K562 (cell line): ENCODE results near the gene PDLIM7. TPM values are rescaled to one million over a fixed set of nuclear protein-coding genes. Genes with fewer than 3 reads are reported as not detected.

Experiments
- ATAC-seq: fragments of 200-7000 bp; cut with Tn5 transposase; 3 replicates; pipeline ENCODE4 v1.9.1; 2020; ENCODE audit warnings: moderate library complexity
- BruUV-seq: library from RNA; stranded (reverse); fragments of 400-500 nt; replicated peaks from 2 replicates; lab custom pipeline; 2021; lab: Mats Ljungman, UMichigan
- CTCF ChIA-PET: fragments of 300-600 bp; formaldehyde crosslinking; extraction: SDS; loops from one replicate; lab custom pipeline; 2021; ENCODE audit warnings: low intra/inter-chr PET ratio; lab: Yijun Ruan, JAX
- POLR2A ChIA-PET: fragments of 300-600, 350-650 bp; sonication (Branson Sonifier 250); formaldehyde crosslinking; extraction: SDS; loops from one replicate; lab custom pipeline; 2021; ENCODE audit warnings: antibody characterized with exemption, inconsistent platforms; lab: Yijun Ruan, JAX
- DNase-seq, 4 experiments: peaks; one replicate each; pipeline versions ENCODE4 v3.0.0 to v3.0.0-alpha.2; 2011 to 2018; ENCODE audit warnings: low spot score in 3 of 4, mixed read lengths in 3 of 4; ENCODE audit errors: extremely low read depth in 1 of 4
- FAIRE-seq: peaks from 2 replicates; lab custom pipeline; 2011; peaks lifted over from hg19 to GRCh38; lab: Jason Lieb, UNC
- H2AFZ ChIP-seq: 2 replicates; pipeline ENCODE4 v1.6.0; 2011; ENCODE audit warnings: low read depth, low read length, control low read depth, inconsistent platforms
- H3K27ac ChIP-seq: fragments of 200-600 bp; 3 replicates; pipeline ENCODE4 v1.8.0; 2011; ENCODE audit warnings: low read depth, mild to moderate bottlenecking, control low read depth, inconsistent platforms, low read length, moderate library complexity, mixed read lengths; ENCODE audit errors: extremely low read depth
- H3K27me3 ChIP-seq, 2 experiments: fragments of 300-600 bp in 1 of 2; 2 replicates in 1 of 2; 3 replicates in 1 of 2; pipeline versions ENCODE4 v1.6.0 to v1.8.0; 2011; ENCODE audit warnings: inconsistent platforms in 2 of 2, low read length in 2 of 2, mild to moderate bottlenecking in 1 of 2, mixed read lengths in 1 of 2, moderate library complexity in 1 of 2; ENCODE audit not compliant: control insufficient read depth in 2 of 2, insufficient read depth in 2 of 2
- H3K36me3 ChIP-seq: fragments of 300-600 bp; 3 replicates; pipeline ENCODE4 v1.8.0; 2011; ENCODE audit warnings: mild to moderate bottlenecking, low read length, inconsistent platforms; ENCODE audit not compliant: control insufficient read depth, insufficient read depth
- H3K4me1 ChIP-seq, 2 experiments: fragments of 200-600 bp in 1 of 2; replicated peaks in 1 of 2; 2 replicates in 1 of 2; 3 replicates in 1 of 2; pipeline versions ENCODE4 v1.5.1 to v1.8.0; 2011; ENCODE audit warnings: inconsistent platforms in 2 of 2, low read length in 2 of 2, mild to moderate bottlenecking in 1 of 2, mixed read lengths in 1 of 2, moderate library complexity in 1 of 2; ENCODE audit not compliant: control insufficient read depth in 2 of 2, insufficient read depth in 2 of 2
- H3K4me2 ChIP-seq: 2 replicates; pipeline ENCODE4 v1.6.1; 2011; ENCODE audit warnings: low read length, control low read depth, inconsistent platforms, mixed read lengths; ENCODE audit not compliant: insufficient read depth
- H3K4me3 ChIP-seq: fragments of 200-600 bp; sonication (generic), shearing (Covaris generic); 2 replicates; pipeline ENCODE4 v1.5.1; 2016; ENCODE audit warnings: control low read depth, inconsistent platforms
- H3K79me2 ChIP-seq: fragments of 200-600 bp; 3 replicates; pipeline ENCODE4 v1.8.0; 2011; ENCODE audit warnings: low read length, inconsistent platforms; ENCODE audit not compliant: control insufficient read depth, insufficient read depth
- H3K9ac ChIP-seq, 2 experiments: 2 replicates each; pipeline versions ENCODE4 v1.6.0 to v1.6.1; 2011; ENCODE audit warnings: low read depth in 2 of 2, low read length in 2 of 2, control low read depth in 1 of 2, inconsistent platforms in 1 of 2, mild to moderate bottlenecking in 1 of 2, mixed read lengths in 1 of 2; ENCODE audit not compliant: insufficient read depth in 1 of 2
- H3K9me1 ChIP-seq: one replicate; pipeline ENCODE4 v1.6.0; 2011; ENCODE audit warnings: inconsistent platforms, mild to moderate bottlenecking, low read length, moderate library complexity; ENCODE audit not compliant: control insufficient read depth, insufficient read depth
- H3K9me3 ChIP-seq: replicated peaks from 2 replicates; pipeline ENCODE4 v1.5.1; 2011; ENCODE audit warnings: low read depth, low read length, inconsistent platforms; ENCODE audit not compliant: control insufficient read depth, insufficient read depth
- H4K20me1 ChIP-seq: replicated peaks from 2 replicates; pipeline ENCODE4 v1.6.1; 2011; ENCODE audit warnings: low read length, inconsistent platforms, mixed read lengths; ENCODE audit not compliant: control insufficient read depth, insufficient read depth
- CTBP1 ChIP-seq: fragments of 450-650 bp; IDR thresholded peaks from 2 replicates; pipeline ENCODE4 v1.6.1; 2016; ENCODE audit warnings: borderline replicate concordance
- DMBX1 ChIP-seq: fragments of 250-450 bp; sonication (Bioruptor Pico); IDR thresholded peaks from 2 replicates; pipeline ENCODE4 v1.8.0; 2022; ENCODE audit warnings: inconsistent platforms, mild to moderate bottlenecking, moderate library complexity, borderline replicate concordance
- DPF2 ChIP-seq: fragments of 450-650 bp; IDR thresholded peaks from 2 replicates; pipeline ENCODE4 v1.6.1; 2016
- GTF2E2 ChIP-seq: fragments of 200-800 bp; sonication (Bioruptor generic); IDR thresholded peaks from 2 replicates; pipeline ENCODE4 v1.6.1; 2016; ENCODE audit warnings: missing genetic modification characterization, missing compliant biosample characterization
- MYC ChIP-seq, 2 experiments: fragments of 250-450 bp in 1 of 2; sonication (Bioruptor Pico) in 1 of 2; IDR thresholded peaks; 2 replicates each; pipeline versions ENCODE4 v1.5.1 to v1.6.1; 2012 to 2021; ENCODE audit warnings: low read depth in 2 of 2, borderline replicate concordance in 1 of 2, improper control_type of control experiment in 1 of 2, low read length in 1 of 2, mild to moderate bottlenecking in 1 of 2, moderate library complexity in 1 of 2
- RAD51 ChIP-seq: fragments of 450-650 bp; IDR thresholded peaks from 2 replicates; pipeline ENCODE4 v1.7.1; 2016; ENCODE audit warnings: low read depth, mild to moderate bottlenecking, borderline replicate concordance
- SMARCA4 ChIP-seq: fragments of 450-650 bp; IDR thresholded peaks from 2 replicates; pipeline ENCODE4 v1.6.1; 2016
- TGIF2 ChIP-seq: sonication (generic); formaldehyde crosslinking; IDR thresholded peaks from 2 replicates; pipeline ENCODE4 v1.8.1; 2022; ENCODE audit warnings: mild to moderate bottlenecking, missing genetic modification reagents, moderate library complexity
- ZC3H11A ChIP-seq: IDR thresholded peaks from 2 replicates; pipeline ENCODE4 v1.6.1; 2012; ENCODE audit warnings: low read depth, low read length, improper control_type of control experiment
- ZEB2 ChIP-seq: fragments of 450-650 bp; IDR thresholded peaks from 2 replicates; pipeline ENCODE4 v1.6.1; 2016
- WGBS: fragments of 100-300 bp; shearing (Covaris generic); methylation state at CpG from one replicate; pipeline ENCODE4 v1.1.6; 2016; ENCODE audit warnings: low coverage, mixed read lengths; ENCODE audit not compliant: insufficient coverage; ENCODE audit errors: missing lambda C conversion rate; 5-methylcytosine and 5-hydroxymethylcytosine counted together
- in situ Hi-C: fragments of 300-500 bp; cut with MboI; formaldehyde crosslinking; loops from 4 replicates; pipeline ENCODE4 v1.15.0; 2018; ENCODE audit warnings: inconsistent platforms, mixed read lengths
- intact Hi-C: fragments of 100-400 bp; cut with micrococcal nuclease; formaldehyde crosslinking; loops from 2 replicates; pipeline ENCODE4 v1.14.2; 2022
- polyA plus RNA-seq, 8 experiments: library from polyadenylated mRNA; depleted of rRNA in 4 of 8; stranded (reverse) in 5 of 8; unstranded in 3 of 8; fragments of >200 nt; fragmentation: Nextera tagmentation in 2 of 8; fragmentation: Illumina TruSeq in 1 of 8; extraction: Ambion mirVana in 2 of 8; extraction: Trizol in 1 of 8; gene quantifications; 2 replicates each; pipeline versions ENCODE4 v1.2.1 to v1.2.3, GENCODE V29; 2011 to 2014; ENCODE audit warnings: inconsistent platforms in 1 of 8, missing spikeins in 1 of 8
- total RNA-seq, 7 experiments: library from RNA; depleted of rRNA in 6 of 7; stranded (reverse); fragments of >200 nt in 6 of 7; fragmentation: Illumina TruSeq in 2 of 7; extraction: Trizol in 2 of 7; gene quantifications; 2 replicates each; pipeline versions ENCODE4 v1.2.1 to v1.2.3, GENCODE V29; 2011 to 2021; ENCODE audit warnings: low replicate concordance in 1 of 7
- TF ChIP-seq, protein P1 (sequence below): sonication (generic); formaldehyde crosslinking; IDR thresholded peaks from 2 replicates; pipeline ENCODE4 v1.9.0; 2022; ENCODE audit warnings: mild to moderate bottlenecking, missing genetic modification reagents
- TF ChIP-seq, protein P2 (sequence below), 2 experiments: fragments of 450-650 bp; formaldehyde crosslinking in 1 of 2; IDR thresholded peaks; 2 replicates each; pipeline versions ENCODE4 v1.4.0 to v1.6.1; 2014 to 2020; ENCODE audit warnings: mild to moderate bottlenecking in 2 of 2, borderline replicate concordance in 1 of 2, low read depth in 1 of 2

PDLIM7 gene
- total and polyA plus RNA-seq, 9 of the 15 experiments (the other 6 are each of a cell fraction or from before 2014, with no cell fraction given), result 2.1 to 124 (median 32.6) TPM

DNA sequence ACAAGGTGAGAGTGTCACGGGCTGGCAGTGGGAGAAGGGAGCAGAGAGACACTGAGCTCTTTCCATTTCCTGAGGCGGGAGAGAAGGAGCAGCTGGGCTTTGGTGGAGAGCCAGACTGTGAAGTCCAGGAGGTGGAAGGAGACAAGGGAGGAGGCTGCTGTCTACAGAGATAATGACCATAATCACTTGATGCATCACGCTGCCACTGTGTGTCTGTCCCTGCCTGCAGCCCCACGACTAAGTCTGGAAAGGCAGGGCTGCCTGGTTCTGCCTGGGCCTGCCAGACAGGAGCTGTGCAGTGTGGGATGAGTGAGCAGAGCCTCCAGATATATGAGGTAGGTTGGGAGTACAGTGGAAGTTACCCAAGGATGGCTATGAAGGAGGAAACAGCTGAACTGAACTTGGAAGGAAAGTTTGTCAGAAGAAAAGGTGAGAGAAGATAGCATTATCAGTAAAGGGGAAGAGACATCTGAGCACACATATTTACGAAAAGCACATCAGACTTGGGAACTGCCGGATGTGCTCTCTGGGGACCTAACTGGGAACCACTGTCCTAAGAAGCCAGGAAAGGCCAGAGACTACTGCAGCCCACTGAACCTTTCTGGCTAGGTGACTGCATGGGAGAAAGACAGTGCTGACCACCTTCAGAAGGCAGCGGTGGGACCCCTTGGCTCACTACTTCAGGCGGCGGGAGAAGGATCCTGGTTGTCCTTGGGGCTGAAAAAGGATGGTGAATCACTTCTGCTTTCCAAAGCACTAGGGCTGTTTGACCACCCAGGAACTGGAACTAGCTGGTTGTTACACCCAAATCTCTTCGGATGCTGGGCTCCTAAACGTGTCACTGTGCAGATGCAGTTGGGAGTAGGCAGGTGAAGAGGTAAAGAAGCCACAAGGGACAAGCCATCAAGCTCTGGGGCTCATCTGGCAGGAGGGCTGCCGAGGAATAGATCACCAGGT, 32.1 kb upstream of the PDLIM7 start:
- no peak overlapping the region for H3K4me3 ChIP-seq
- ChIA-PET CTCF (no interaction called here), POLR2A (interaction anchor here (0.6 to 4.9 kb wide), 7 partner anchors 10 to 590 kb away, joined by 3 to 28 read pairs (median 6); partner anchors contain the start of gene DDX41)
- DNase-seq (peak; percentile 43 to 87 (median 64)), FAIRE-seq (peak; percentile 95), ATAC-seq (peak; percentile 87)
- peaks cover 88% of the 10 kb centered on the region for H3K36me3 ChIP-seq
- no peaks in the 10 kb centered on the region for H3K79me2 ChIP-seq
- intact Hi-C loops, result no loop called here
- H3K4me1 ChIP-seq, result peaks cover 24 to 30% of the 10 kb centered on the region in 2 experiments
- 24% methylated on average over 12 of the region's 12 CpGs for WGBS
- no peak overlapping the region for H2AFZ ChIP-seq
- BruUV-seq, result no TSS peak
- peaks cover 17% of the 10 kb centered on the region for H4K20me1 ChIP-seq
- peak overlapping the region; percentile 0 to 86; a peak in 3 of 4 replicates for H3K9ac ChIP-seq
- peaks cover 3% of the 10 kb centered on the region for H3K9me1 ChIP-seq
- in situ Hi-C loops, result no loop called here
- H3K9me3 ChIP-seq, result no peaks in the 10 kb centered on the region
- H3K27ac ChIP-seq, result peak overlapping the region; percentile 9; the same call in 2 of the 3 replicates
- H3K4me2 ChIP-seq, result peak overlapping the region; percentile 64
- H3K27me3 ChIP-seq, result no peaks in the 10 kb centered on the region
- TF ChIP-seq MYC (IDR thresholded peaks at IDR 0.05; ENCODE audit: low read depth, low read length) (peak; percentile 29; the same call in 1 of the 2 replicates), MYC (CRISPR knock-in tag; IDR thresholded peaks at IDR 0.05; ENCODE audit: borderline replicate concordance, low read depth) (no peak), DMBX1 (CRISPR knock-in tag) (peak; percentile 61), SMARCA4 (peak; percentile 75), CTBP1 (peak; percentile 79), TGIF2 (CRISPR knock-in tag) (peak; percentile 59; the same call in 1 of the 2 replicates), ZEB2 (peak; percentile 72; the same call in 1 of the 2 replicates), DPF2 (peak; percentile 86), RAD51 (0 out of 2 replicates have a peak, but pooled peaks have one; percentile 7), GTF2E2 (tag) (no peak), ZC3H11A (no peak)
- TF ChIP-seq, protein P1, sequence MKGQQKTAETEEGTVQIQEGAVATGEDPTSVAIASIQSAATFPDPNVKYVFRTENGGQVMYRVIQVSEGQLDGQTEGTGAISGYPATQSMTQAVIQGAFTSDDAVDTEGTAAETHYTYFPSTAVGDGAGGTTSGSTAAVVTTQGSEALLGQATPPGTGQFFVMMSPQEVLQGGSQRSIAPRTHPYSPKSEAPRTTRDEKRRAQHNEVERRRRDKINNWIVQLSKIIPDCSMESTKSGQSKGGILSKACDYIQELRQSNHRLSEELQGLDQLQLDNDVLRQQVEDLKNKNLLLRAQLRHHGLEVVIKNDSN (CRISPR knock-in tag), result no peak
- TF ChIP-seq, protein P2, sequence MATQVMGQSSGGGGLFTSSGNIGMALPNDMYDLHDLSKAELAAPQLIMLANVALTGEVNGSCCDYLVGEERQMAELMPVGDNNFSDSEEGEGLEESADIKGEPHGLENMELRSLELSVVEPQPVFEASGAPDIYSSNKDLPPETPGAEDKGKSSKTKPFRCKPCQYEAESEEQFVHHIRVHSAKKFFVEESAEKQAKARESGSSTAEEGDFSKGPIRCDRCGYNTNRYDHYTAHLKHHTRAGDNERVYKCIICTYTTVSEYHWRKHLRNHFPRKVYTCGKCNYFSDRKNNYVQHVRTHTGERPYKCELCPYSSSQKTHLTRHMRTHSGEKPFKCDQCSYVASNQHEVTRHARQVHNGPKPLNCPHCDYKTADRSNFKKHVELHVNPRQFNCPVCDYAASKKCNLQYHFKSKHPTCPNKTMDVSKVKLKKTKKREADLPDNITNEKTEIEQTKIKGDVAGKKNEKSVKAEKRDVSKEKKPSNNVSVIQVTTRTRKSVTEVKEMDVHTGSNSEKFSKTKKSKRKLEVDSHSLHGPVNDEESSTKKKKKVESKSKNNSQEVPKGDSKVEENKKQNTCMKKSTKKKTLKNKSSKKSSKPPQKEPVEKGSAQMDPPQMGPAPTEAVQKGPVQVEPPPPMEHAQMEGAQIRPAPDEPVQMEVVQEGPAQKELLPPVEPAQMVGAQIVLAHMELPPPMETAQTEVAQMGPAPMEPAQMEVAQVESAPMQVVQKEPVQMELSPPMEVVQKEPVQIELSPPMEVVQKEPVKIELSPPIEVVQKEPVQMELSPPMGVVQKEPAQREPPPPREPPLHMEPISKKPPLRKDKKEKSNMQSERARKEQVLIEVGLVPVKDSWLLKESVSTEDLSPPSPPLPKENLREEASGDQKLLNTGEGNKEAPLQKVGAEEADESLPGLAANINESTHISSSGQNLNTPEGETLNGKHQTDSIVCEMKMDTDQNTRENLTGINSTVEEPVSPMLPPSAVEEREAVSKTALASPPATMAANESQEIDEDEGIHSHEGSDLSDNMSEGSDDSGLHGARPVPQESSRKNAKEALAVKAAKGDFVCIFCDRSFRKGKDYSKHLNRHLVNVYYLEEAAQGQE (IDR thresholded peaks at IDR 0.05; ENCODE audit: borderline replicate concordance), result peak; percentile 59
- TF ChIP-seq, protein P2 (CRISPR knock-in tag; IDR thresholded peaks at IDR 0.05; ENCODE audit: low read depth), result no peak
